HEK293 (cell line): ENCODE results near the gene SPACA6.

ENCODE experiments used
- CTCF ChIA-PET: fragments of 350-600 bp; formaldehyde crosslinking; extraction: SDS; loops from one replicate; lab custom pipeline; 2021; ENCODE audit warnings: antibody characterized with exemption; lab: Yijun Ruan, JAX
- POLR2A ChIA-PET: fragments of 300-600 bp; formaldehyde crosslinking; extraction: SDS; loops from one replicate; lab custom pipeline; 2020; ENCODE audit warnings: antibody characterized with exemption, inconsistent platforms; lab: Yijun Ruan, JAX
- H3K27ac ChIP-seq: fragments of 200-500 bp; sonication (Bioruptor generic); 2 replicates; pipeline ENCODE4 v1.5.1; 2014; ENCODE audit warnings: low read depth, low read length, control low read depth, inconsistent platforms; ENCODE audit errors: extremely low read depth
- H3K36me3 ChIP-seq, 2 experiments: fragments of 200-500 bp in 1 of 2; sonication (Bioruptor generic) in 1 of 2; 1 replicate in 1 of 2; 2 replicates in 1 of 2; pipeline ENCODE4 v1.5.1; 2014 to 2017; ENCODE audit warnings: inconsistent platforms in 2 of 2, low read length in 2 of 2; ENCODE audit not compliant: control insufficient read depth in 2 of 2, insufficient read depth in 1 of 2
- H3K4me1 ChIP-seq: fragments of 200-500 bp; sonication (Bioruptor generic); 2 replicates; pipeline ENCODE4 v1.5.1; 2014; ENCODE audit warnings: mild to moderate bottlenecking, low read length, inconsistent platforms; ENCODE audit not compliant: control insufficient read depth, insufficient read depth
- H3K4me3 ChIP-seq: 2 replicates; pipeline ENCODE4 v1.5.1; 2011; ENCODE audit warnings: low read depth, mild to moderate bottlenecking, control low read depth, low read length, moderate library complexity
- H3K9me3 ChIP-seq: fragments of 200-500 bp; sonication (Bioruptor generic); 2 replicates; pipeline ENCODE4 v1.5.1; 2014; ENCODE audit warnings: low read depth, low read length, inconsistent platforms; ENCODE audit not compliant: control insufficient read depth, insufficient read depth
- GLI4 ChIP-seq: fragments of 450-650 bp; formaldehyde crosslinking; IDR thresholded peaks from 2 replicates; pipeline ENCODE4 v1.5.1; 2016; ENCODE audit warnings: missing biosample characterization, missing genetic modification characterization
- KLF10 ChIP-seq: fragments of 450-650 bp; IDR thresholded peaks from 2 replicates; pipeline ENCODE4 v1.5.1; 2018; ENCODE audit warnings: missing biosample characterization, mild to moderate bottlenecking, missing genetic modification characterization
- PBX3 ChIP-seq: sonication (generic); formaldehyde crosslinking; IDR thresholded peaks from 2 replicates; pipeline ENCODE4 v1.8.1; 2022; ENCODE audit warnings: mild to moderate bottlenecking, moderate library complexity, missing genetic modification reagents
- ZBTB44 ChIP-seq: fragments of 450-650 bp; IDR thresholded peaks from 2 replicates; pipeline ENCODE4 v1.5.1; 2018; ENCODE audit warnings: missing biosample characterization, mild to moderate bottlenecking, missing genetic modification characterization
- ZBTB49 ChIP-seq: fragments of 450-650 bp; formaldehyde crosslinking; IDR thresholded peaks from 2 replicates; pipeline ENCODE4 v1.5.1; 2016; ENCODE audit warnings: missing biosample characterization, missing genetic modification characterization, low read depth
- ZNF169 ChIP-seq: fragments of 450-650 bp; formaldehyde crosslinking; IDR thresholded peaks from 2 replicates; pipeline ENCODE4 v1.5.1; 2016; ENCODE audit warnings: missing biosample characterization, missing genetic modification characterization
- ZNF426 ChIP-seq: fragments of 450-650 bp; formaldehyde crosslinking; IDR thresholded peaks from 2 replicates; pipeline ENCODE4 v1.5.1; 2017; ENCODE audit warnings: missing biosample characterization, missing genetic modification characterization, mild to moderate bottlenecking, inconsistent platforms, moderate library complexity
- ZNF488 ChIP-seq: fragments of 450-650 bp; formaldehyde crosslinking; IDR thresholded peaks from 2 replicates; pipeline ENCODE4 v1.5.1; 2016; ENCODE audit warnings: missing biosample characterization, missing genetic modification characterization
- ZNF596 ChIP-seq: fragments of 450-650 bp; IDR thresholded peaks from 2 replicates; pipeline ENCODE4 v1.5.0; 2018; ENCODE audit warnings: missing biosample characterization, mild to moderate bottlenecking, missing genetic modification characterization, moderate library complexity
- ZNF624 ChIP-seq: fragments of 450-650 bp; formaldehyde crosslinking; IDR thresholded peaks from 2 replicates; pipeline ENCODE4 v1.5.1; 2017; ENCODE audit warnings: missing biosample characterization, missing genetic modification characterization
- ZNF654 ChIP-seq: fragments of 450-650 bp; formaldehyde crosslinking; IDR thresholded peaks from 2 replicates; pipeline ENCODE4 v1.5.1; 2016; ENCODE audit warnings: low read depth, missing biosample characterization, missing genetic modification characterization
- ZNF747 ChIP-seq: fragments of 450-650 bp; formaldehyde crosslinking; IDR thresholded peaks from 2 replicates; pipeline ENCODE4 v1.5.1; 2016; ENCODE audit warnings: missing biosample characterization, missing genetic modification characterization
- ZNF843 ChIP-seq: fragments of 450-650 bp; formaldehyde crosslinking; IDR thresholded peaks from 2 replicates; pipeline ENCODE4 v1.5.1; 2016; ENCODE audit warnings: missing biosample characterization, missing genetic modification characterization
- TF ChIP-seq, protein P1 (sequence below): fragments of 450-650 bp; formaldehyde crosslinking; IDR thresholded peaks from 2 replicates; pipeline ENCODE4 v1.5.1; 2017; ENCODE audit warnings: missing biosample characterization, missing genetic modification characterization
- TF ChIP-seq, protein P2 (sequence below): IDR thresholded peaks from 2 replicates; pipeline ENCODE4 v1.6.1; 2011; ENCODE audit warnings: mild to moderate bottlenecking, low read depth, low read length, borderline replicate concordance

SPACA6 gene

DNA sequence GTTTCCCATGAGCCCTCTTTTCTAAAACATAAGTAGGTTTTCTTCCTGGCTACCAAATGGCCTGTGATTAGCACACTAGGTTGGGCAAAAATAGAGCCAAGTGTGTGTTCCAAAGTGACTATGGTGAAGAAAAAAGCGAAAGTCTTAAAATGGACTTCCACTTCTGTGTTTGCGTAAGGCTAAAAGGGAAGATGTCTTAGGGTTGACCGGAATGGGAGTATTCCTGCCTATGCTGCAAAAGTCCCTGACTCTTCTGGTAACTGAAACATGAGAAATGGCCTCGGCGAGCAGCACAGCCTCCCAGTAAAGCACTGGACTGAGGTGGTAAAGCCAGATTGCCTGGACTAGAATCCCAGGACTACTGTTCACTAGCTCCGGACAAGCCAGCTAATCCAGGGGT is 61.0 kb downstream of the SPACA6 start:
- no peaks in the 10 kb centered on the region for H3K9me3 ChIP-seq
- CTCF ChIA-PET = interaction anchor here (0.6 to 2.1 kb wide), 2 partner anchors 24 to 99 kb away, joined by 3 to 8 read pairs; no protein-coding TSS in a partner anchor
- no peak for TF ChIP-seq ZNF596 (tag by site-specific recombination)
- TF ChIP-seq ZNF488 = no peak
- TF ChIP-seq GLI4 = no peak
- no peak for TF ChIP-seq ZNF624 (tag by site-specific recombination)
- TF ChIP-seq ZNF169 = no peak
- TF ChIP-seq ZNF654 (tag by site-specific recombination) = no peak
- TF ChIP-seq, protein P1, sequence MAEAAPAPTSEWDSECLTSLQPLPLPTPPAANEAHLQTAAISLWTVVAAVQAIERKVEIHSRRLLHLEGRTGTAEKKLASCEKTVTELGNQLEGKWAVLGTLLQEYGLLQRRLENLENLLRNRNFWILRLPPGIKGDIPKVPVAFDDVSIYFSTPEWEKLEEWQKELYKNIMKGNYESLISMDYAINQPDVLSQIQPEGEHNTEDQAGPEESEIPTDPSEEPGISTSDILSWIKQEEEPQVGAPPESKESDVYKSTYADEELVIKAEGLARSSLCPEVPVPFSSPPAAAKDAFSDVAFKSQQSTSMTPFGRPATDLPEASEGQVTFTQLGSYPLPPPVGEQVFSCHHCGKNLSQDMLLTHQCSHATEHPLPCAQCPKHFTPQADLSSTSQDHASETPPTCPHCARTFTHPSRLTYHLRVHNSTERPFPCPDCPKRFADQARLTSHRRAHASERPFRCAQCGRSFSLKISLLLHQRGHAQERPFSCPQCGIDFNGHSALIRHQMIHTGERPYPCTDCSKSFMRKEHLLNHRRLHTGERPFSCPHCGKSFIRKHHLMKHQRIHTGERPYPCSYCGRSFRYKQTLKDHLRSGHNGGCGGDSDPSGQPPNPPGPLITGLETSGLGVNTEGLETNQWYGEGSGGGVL = no peak
- TF ChIP-seq, all 188 proteins: peak for 0
- Histone ChIP-seq H3K4me1 (no peaks in the 10 kb centered on the region), H3K36me3 (no peaks in the 10 kb centered on the region), H3K27ac (no peak overlapping the region), H3K4me3 (no peak overlapping the region)
- POLR2A ChIA-PET = no interaction called here

DNA sequence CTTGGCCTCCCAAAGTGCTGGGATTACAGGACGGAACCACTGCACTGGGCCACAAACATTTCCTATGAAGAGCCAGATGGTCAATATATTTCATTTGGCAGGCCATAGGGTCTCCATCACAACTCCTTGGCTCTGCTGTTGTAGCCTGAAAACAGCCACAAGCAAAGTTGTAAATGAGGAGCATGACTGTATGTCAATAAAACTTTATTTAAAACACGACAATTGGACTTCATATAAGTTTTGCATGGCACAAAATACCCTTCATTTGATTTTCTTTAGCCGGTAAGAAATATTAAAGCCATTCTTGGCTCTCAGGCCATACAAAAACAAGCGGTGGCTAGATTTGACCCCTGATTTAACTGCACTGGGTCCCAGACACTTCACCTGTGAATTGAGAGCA is 61.6 kb downstream of the SPACA6 start:
- H3K4me1 ChIP-seq = no peaks in the 10 kb centered on the region
- no peak overlapping the region for H3K4me3 ChIP-seq
- CTCF ChIA-PET = interaction anchor here (2.1 kb wide), 1 partner anchor 23 kb away, joined by 8 read pairs; no protein-coding TSS in a partner anchor
- no peak overlapping the region for H3K27ac ChIP-seq
- no peaks in the 10 kb centered on the region for H3K9me3 ChIP-seq
- POLR2A ChIA-PET = no interaction called here
- no peaks in the 10 kb centered on the region for H3K36me3 ChIP-seq
- TF ChIP-seq ZBTB44 = no peak
- no peak for TF ChIP-seq ZBTB49 (tag by site-specific recombination)
- TF ChIP-seq ZNF426 (tag by site-specific recombination) = no peak
- TF ChIP-seq PBX3 (CRISPR knock-in tag) = no peak
- no peak for TF ChIP-seq KLF10 (tag by site-specific recombination)
- no peak for TF ChIP-seq ZNF747 (tag by site-specific recombination)
- no peak for TF ChIP-seq ZNF843 (tag by site-specific recombination)
- TF ChIP-seq, protein P2, sequence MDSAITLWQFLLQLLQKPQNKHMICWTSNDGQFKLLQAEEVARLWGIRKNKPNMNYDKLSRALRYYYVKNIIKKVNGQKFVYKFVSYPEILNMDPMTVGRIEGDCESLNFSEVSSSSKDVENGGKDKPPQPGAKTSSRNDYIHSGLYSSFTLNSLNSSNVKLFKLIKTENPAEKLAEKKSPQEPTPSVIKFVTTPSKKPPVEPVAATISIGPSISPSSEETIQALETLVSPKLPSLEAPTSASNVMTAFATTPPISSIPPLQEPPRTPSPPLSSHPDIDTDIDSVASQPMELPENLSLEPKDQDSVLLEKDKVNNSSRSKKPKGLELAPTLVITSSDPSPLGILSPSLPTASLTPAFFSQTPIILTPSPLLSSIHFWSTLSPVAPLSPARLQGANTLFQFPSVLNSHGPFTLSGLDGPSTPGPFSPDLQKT = no peak
